Panc1 (cell line): ENCODE data around the gene KBTBD12. TPM values are rescaled to one million over a fixed set of nuclear protein-coding genes. Genes with fewer than 3 reads are reported as not detected.

Experiments used
- ATAC-seq: fragments of 200-7000 bp; cut with Tn5 transposase; 2 replicates; pipeline ENCODE4 v1.9.1; 2020; ENCODE audit warnings: mild to moderate bottlenecking, moderate library complexity
- BruUV-seq: library from RNA; stranded (reverse); fragments of 400-500 nt; replicated peaks from 2 replicates; lab custom pipeline; 2021; lab: Mats Ljungman, UMichigan
- CTCF ChIA-PET: fragments of 300-600 bp; sonication (Branson Sonifier 250); formaldehyde crosslinking; loops from one replicate; lab custom pipeline; 2022; ENCODE audit warnings: antibody characterized with exemption; lab: Charles Lee
- POLR2A ChIA-PET: fragments of 300-600 bp; sonication (Branson Sonifier 250); formaldehyde crosslinking; loops from one replicate; lab custom pipeline; 2022; ENCODE audit warnings: antibody characterized with exemption; lab: Charles Lee
- DNase-seq: peaks from one replicate; pipeline ENCODE4 v3.0.0-alpha.2; 2010; ENCODE audit warnings: low read depth, low spot score
- H3K27ac ChIP-seq: 2 replicates; pipeline ENCODE4 v1.5.1; 2011; ENCODE audit warnings: mild to moderate bottlenecking, low read length, inconsistent platforms
- H3K27me3 ChIP-seq: fragments of 200-500 bp; sonication (Bioruptor generic); 2 replicates; pipeline ENCODE4 v1.6.0; 2014; ENCODE audit warnings: low read length, inconsistent platforms; ENCODE audit not compliant: control insufficient read depth, insufficient read depth
- H3K36me3 ChIP-seq: fragments of 200-500 bp; sonication (Bioruptor generic); 2 replicates; pipeline ENCODE4 v1.5.1; 2014; ENCODE audit warnings: inconsistent platforms, mild to moderate bottlenecking, low read length, moderate library complexity; ENCODE audit not compliant: control insufficient read depth, insufficient read depth
- H3K4me1 ChIP-seq: 2 replicates; pipeline ENCODE4 v1.5.1; 2011; ENCODE audit warnings: inconsistent platforms, mild to moderate bottlenecking, low read length, moderate library complexity; ENCODE audit not compliant: control insufficient read depth, insufficient read depth
- H3K4me3 ChIP-seq, 2 experiments: 2 replicates each; pipeline ENCODE4 v1.5.1; 2011 to 2012; ENCODE audit warnings: low read depth in 2 of 2, low read length in 2 of 2, mild to moderate bottlenecking in 2 of 2, inconsistent platforms in 1 of 2, moderate library complexity in 1 of 2
- H3K9me3 ChIP-seq: fragments of 200-500 bp; sonication (Bioruptor generic); 2 replicates; pipeline ENCODE4 v1.5.1; 2014; ENCODE audit warnings: low read depth, mild to moderate bottlenecking, inconsistent platforms, low read length, moderate library complexity; ENCODE audit not compliant: control insufficient read depth, insufficient read depth
- POLR2AphosphoS5 ChIP-seq: IDR thresholded peaks from 2 replicates; pipeline ENCODE4 v1.6.1; 2012; ENCODE audit warnings: mild to moderate bottlenecking, low read depth, low read length, moderate library complexity
- SIN3A ChIP-seq: IDR thresholded peaks from 2 replicates; pipeline ENCODE4 v1.6.1; 2012; ENCODE audit warnings: low read depth, mild to moderate bottlenecking, low read length, moderate library complexity, borderline replicate concordance; ENCODE audit not compliant: insufficient read depth
- TCF7L2 ChIP-seq: IDR thresholded peaks from 2 replicates; pipeline ENCODE4 v1.6.1; 2011; ENCODE audit warnings: mild to moderate bottlenecking, low read depth, low read length, inconsistent platforms
- in situ Hi-C: cut with HindIII; loops from 2 replicates; pipeline ENCODE4 v1.10.0; 2016; ENCODE audit warnings: low sequenced_read_pairs, low pct_unique_long_range_greater_than_20kb
- intact Hi-C: fragments of 100-400 bp; cut with micrococcal nuclease; formaldehyde crosslinking; loops from one replicate; pipeline ENCODE4 v1.10.0; 2022; ENCODE audit not compliant: unreplicated experiment
- total RNA-seq: library from RNA; stranded (reverse); gene quantifications from one replicate; pipeline ENCODE4 v1.2.1, GENCODE V29; 2021; ENCODE audit not compliant: unreplicated experiment
- TF ChIP-seq, protein P1 (sequence below): fragments of 450-650 bp; IDR thresholded peaks from 2 replicates; pipeline ENCODE4 v1.5.1; 2017; ENCODE audit warnings: mild to moderate bottlenecking
- TF ChIP-seq, protein P2 (sequence below), 2 experiments: IDR thresholded peaks; 2 replicates each; pipeline ENCODE4 v1.6.1; 2011 to 2012; ENCODE audit warnings: low read depth in 2 of 2, control low read depth in 1 of 2, low read length in 1 of 2, mild to moderate bottlenecking in 1 of 2, moderate library complexity in 1 of 2; ENCODE audit not compliant: insufficient read depth in 1 of 2

The KBTBD12 gene
- total RNA-seq, 1 experiment from 2014 or later = 0.28 TPM

DNA sequence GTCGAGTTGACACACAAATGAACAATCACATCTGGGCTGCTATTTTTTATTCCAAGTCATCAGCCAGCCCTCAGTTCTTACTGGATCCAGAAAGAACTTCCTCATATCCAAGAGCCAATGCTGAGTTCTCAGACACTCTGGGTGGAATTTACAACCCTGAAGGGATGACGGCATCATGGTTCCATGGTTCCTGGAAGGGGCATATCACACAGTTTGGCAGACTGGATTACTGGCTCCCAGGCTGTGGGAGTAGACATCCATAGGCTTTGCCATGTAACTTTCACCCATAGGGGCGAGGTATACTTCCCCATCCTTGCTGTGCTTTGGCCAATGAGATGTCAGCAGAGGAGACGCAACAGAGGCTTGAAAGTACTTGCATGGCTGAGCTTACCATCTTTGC is 26.9 kb upstream of the KBTBD12 start:
- ChIA-PET POLR2A (interaction anchor here (0.6 kb wide), 1 partner anchor 41 kb away, joined by 4 read pairs; no protein-coding TSS in a partner anchor), CTCF (interaction anchor here (0.6 kb wide), 1 partner anchor 192 kb away, joined by 10 read pairs; no protein-coding TSS in a partner anchor)
- intact Hi-C loops (no loop called here), in situ Hi-C loops (no loop called here)
- BruUV-seq = no TSS peak
- no peak for ATAC-seq
- Histone ChIP-seq H3K9me3 (peaks cover 5% of the 10 kb centered on the region; the same call in 1 of the 2 replicates), H3K27me3 (0 out of 2 replicates have a peak, but pooled peaks cover 7% of the 10 kb centered on the region), H3K36me3 (no peaks in the 10 kb centered on the region), H3K4me3 (no peak overlapping the region), H3K4me1 (no peaks in the 10 kb centered on the region), H3K27ac (no peak overlapping the region)
- no peak for DNase-seq
- no peak for TF ChIP-seq TCF7L2
- TF ChIP-seq, protein P1, sequence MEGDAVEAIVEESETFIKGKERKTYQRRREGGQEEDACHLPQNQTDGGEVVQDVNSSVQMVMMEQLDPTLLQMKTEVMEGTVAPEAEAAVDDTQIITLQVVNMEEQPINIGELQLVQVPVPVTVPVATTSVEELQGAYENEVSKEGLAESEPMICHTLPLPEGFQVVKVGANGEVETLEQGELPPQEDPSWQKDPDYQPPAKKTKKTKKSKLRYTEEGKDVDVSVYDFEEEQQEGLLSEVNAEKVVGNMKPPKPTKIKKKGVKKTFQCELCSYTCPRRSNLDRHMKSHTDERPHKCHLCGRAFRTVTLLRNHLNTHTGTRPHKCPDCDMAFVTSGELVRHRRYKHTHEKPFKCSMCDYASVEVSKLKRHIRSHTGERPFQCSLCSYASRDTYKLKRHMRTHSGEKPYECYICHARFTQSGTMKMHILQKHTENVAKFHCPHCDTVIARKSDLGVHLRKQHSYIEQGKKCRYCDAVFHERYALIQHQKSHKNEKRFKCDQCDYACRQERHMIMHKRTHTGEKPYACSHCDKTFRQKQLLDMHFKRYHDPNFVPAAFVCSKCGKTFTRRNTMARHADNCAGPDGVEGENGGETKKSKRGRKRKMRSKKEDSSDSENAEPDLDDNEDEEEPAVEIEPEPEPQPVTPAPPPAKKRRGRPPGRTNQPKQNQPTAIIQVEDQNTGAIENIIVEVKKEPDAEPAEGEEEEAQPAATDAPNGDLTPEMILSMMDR = no peak
- TF ChIP-seq, protein P2, sequence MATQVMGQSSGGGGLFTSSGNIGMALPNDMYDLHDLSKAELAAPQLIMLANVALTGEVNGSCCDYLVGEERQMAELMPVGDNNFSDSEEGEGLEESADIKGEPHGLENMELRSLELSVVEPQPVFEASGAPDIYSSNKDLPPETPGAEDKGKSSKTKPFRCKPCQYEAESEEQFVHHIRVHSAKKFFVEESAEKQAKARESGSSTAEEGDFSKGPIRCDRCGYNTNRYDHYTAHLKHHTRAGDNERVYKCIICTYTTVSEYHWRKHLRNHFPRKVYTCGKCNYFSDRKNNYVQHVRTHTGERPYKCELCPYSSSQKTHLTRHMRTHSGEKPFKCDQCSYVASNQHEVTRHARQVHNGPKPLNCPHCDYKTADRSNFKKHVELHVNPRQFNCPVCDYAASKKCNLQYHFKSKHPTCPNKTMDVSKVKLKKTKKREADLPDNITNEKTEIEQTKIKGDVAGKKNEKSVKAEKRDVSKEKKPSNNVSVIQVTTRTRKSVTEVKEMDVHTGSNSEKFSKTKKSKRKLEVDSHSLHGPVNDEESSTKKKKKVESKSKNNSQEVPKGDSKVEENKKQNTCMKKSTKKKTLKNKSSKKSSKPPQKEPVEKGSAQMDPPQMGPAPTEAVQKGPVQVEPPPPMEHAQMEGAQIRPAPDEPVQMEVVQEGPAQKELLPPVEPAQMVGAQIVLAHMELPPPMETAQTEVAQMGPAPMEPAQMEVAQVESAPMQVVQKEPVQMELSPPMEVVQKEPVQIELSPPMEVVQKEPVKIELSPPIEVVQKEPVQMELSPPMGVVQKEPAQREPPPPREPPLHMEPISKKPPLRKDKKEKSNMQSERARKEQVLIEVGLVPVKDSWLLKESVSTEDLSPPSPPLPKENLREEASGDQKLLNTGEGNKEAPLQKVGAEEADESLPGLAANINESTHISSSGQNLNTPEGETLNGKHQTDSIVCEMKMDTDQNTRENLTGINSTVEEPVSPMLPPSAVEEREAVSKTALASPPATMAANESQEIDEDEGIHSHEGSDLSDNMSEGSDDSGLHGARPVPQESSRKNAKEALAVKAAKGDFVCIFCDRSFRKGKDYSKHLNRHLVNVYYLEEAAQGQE (IDR thresholded peaks at IDR 0.05; ENCODE audit: insufficient read depth in 1 of 2, low read depth in 2 of 2, low read length in 1 of 2) = no peak
- no peak for TF ChIP-seq POLR2AphosphoS5
- no peak for TF ChIP-seq SIN3A

DNA sequence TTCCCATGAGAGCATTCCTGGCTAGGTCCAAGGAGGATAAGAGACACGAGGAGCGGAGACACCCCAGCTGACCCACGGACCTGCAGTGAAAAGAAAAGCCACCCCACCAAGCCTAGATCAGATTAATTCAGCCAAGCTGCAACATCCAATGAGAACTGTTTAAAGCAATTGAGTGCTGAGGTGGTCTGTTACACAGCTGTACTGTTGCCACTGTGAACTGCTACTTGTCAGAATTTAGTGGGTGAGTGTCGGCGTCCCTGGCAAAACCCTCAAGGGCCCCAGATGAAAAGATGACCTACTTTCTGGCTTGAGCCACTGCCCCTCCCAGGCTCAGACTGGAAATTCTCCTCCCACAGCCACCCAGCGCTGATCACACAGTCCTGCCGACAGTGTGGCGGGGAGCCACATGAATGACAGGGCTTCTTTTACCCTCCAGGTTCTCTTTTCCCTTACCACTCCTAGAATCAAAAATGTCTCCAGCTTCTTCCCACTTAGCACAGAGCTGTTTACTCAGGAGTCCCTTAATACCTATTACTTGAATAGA is 26.4 kb upstream of the KBTBD12 start:
- no peaks in the 10 kb centered on the region for H3K4me1 ChIP-seq
- no peak for ATAC-seq
- ChIA-PET POLR2A (interaction anchor here (0.6 kb wide), 1 partner anchor 41 kb away, joined by 4 read pairs; no protein-coding TSS in a partner anchor), CTCF (interaction anchor here (0.6 kb wide), 1 partner anchor 193 kb away, joined by 10 read pairs; no protein-coding TSS in a partner anchor)
- no peak for TF ChIP-seq SIN3A
- TF ChIP-seq TCF7L2 = no peak
- TF ChIP-seq, protein P2 (IDR thresholded peaks at IDR 0.05; ENCODE audit: insufficient read depth in 1 of 2, low read depth in 2 of 2, low read length in 1 of 2) = no peak
- TF ChIP-seq, protein P1 = no peak
- no peak for TF ChIP-seq POLR2AphosphoS5
- in situ Hi-C loops (no loop called here), intact Hi-C loops (no loop called here)
- DNase-seq = no peak
- H3K27ac ChIP-seq = no peak overlapping the region
- H3K4me3 ChIP-seq = no peak overlapping the region
- H3K36me3 ChIP-seq = no peaks in the 10 kb centered on the region
- BruUV-seq = no TSS peak
- peaks cover 5% of the 10 kb centered on the region; the same call in 1 of the 2 replicates for H3K9me3 ChIP-seq
- 0 out of 2 replicates have a peak, but pooled peaks cover 7% of the 10 kb centered on the region for H3K27me3 ChIP-seq
